Cardiac muscle cell (in vitro differentiated cells and primary cell): ENCODE data around the gene UNC5C. TPM values are rescaled to one million over a fixed set of nuclear protein-coding genes. Genes with fewer than 3 reads are reported as not detected.
A peak's percentile ranks its signal among the peaks of the same experiment; 100 is the strongest.

Experiments
- DNase-seq, 2 donors: peaks; one replicate each; pipeline versions ENCODE4 v3.0.0 to v3.0.0-alpha.2; 2010 to 2017; ENCODE audit warnings: low read depth in 1 of 2, low spot score in 1 of 2
- H3K27ac ChIP-seq: fragments of 200-600 bp; sonication (generic); 2 replicates; pipeline ENCODE4 v1.5.1; 2016
- H3K27me3 ChIP-seq: fragments of 200-600 bp; sonication (generic); 2 replicates; pipeline ENCODE4 v1.6.0; 2016; ENCODE audit warnings: control low read depth
- H3K36me3 ChIP-seq: fragments of 200-600 bp; sonication (generic); 2 replicates; pipeline ENCODE4 v1.5.1; 2016; ENCODE audit warnings: control low read depth
- H3K4me1 ChIP-seq: fragments of 200-600 bp; sonication (generic); 2 replicates; pipeline ENCODE4 v1.8.1; 2017; ENCODE audit warnings: low read depth, mild to moderate bottlenecking, mixed run types
- H3K4me3 ChIP-seq: fragments of 200-600 bp; sonication (generic); 2 replicates; pipeline ENCODE4 v1.5.1; 2016; ENCODE audit warnings: mild to moderate bottlenecking
- H3K9me3 ChIP-seq: fragments of 200-600 bp; sonication (generic); 2 replicates; pipeline ENCODE4 v1.5.1; 2017; ENCODE audit warnings: low read depth, mild to moderate bottlenecking, control low read depth
- polyA plus RNA-seq: library from polyadenylated mRNA; unstranded; fragments of >200 nt; fragmentation: Nextera tagmentation; extraction: Ambion mirVana; gene quantifications from 2 replicates; pipeline ENCODE4 v1.2.1, GENCODE V29; 2016
- total RNA-seq: library from RNA; depleted of rRNA; stranded (reverse); fragments of >200 nt; gene quantifications from 2 replicates; pipeline ENCODE4 v1.2.3, GENCODE V29; 2016
- TF ChIP-seq, protein P1 (sequence below): IDR thresholded peaks from 2 replicates; pipeline ENCODE4 v1.5.1; 2012; ENCODE audit warnings: low read depth, mild to moderate bottlenecking, low read length

The UNC5C gene
- total and polyA plus RNA-seq, 2 experiments from 2014 or later = 13.4 to 28.4 TPM

- H3K4me3 ChIP-seq = no peak overlapping the region
- peaks cover 24% of the 10 kb centered on the region for H3K4me1 ChIP-seq
- H3K27me3 ChIP-seq = no peaks in the 10 kb centered on the region
- no peak overlapping the region for H3K27ac ChIP-seq
- TF ChIP-seq, protein P1, sequence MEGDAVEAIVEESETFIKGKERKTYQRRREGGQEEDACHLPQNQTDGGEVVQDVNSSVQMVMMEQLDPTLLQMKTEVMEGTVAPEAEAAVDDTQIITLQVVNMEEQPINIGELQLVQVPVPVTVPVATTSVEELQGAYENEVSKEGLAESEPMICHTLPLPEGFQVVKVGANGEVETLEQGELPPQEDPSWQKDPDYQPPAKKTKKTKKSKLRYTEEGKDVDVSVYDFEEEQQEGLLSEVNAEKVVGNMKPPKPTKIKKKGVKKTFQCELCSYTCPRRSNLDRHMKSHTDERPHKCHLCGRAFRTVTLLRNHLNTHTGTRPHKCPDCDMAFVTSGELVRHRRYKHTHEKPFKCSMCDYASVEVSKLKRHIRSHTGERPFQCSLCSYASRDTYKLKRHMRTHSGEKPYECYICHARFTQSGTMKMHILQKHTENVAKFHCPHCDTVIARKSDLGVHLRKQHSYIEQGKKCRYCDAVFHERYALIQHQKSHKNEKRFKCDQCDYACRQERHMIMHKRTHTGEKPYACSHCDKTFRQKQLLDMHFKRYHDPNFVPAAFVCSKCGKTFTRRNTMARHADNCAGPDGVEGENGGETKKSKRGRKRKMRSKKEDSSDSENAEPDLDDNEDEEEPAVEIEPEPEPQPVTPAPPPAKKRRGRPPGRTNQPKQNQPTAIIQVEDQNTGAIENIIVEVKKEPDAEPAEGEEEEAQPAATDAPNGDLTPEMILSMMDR = no peak
- H3K9me3 ChIP-seq = no peaks in the 10 kb centered on the region
- DNase-seq = no peak
- no peaks in the 10 kb centered on the region for H3K36me3 ChIP-seq
Observed at GRCh38 chr4:95426455-95426854, 122.3 kb downstream of the UNC5C start.

- H3K9me3 ChIP-seq = no peaks in the 10 kb centered on the region
- no peaks in the 10 kb centered on the region for H3K36me3 ChIP-seq
- TF ChIP-seq, protein P1 = no peak
- no peaks in the 10 kb centered on the region for H3K27me3 ChIP-seq
- no peak for DNase-seq
- no peak overlapping the region for H3K4me3 ChIP-seq
- peaks cover 5% of the 10 kb centered on the region for H3K4me1 ChIP-seq
- no peak overlapping the region for H3K27ac ChIP-seq
Observed at GRCh38 chr4:95422436-95422835, 126.3 kb downstream of the UNC5C start.

- Histone ChIP-seq H3K4me3 (no peak overlapping the region), H3K9me3 (no peaks in the 10 kb centered on the region), H3K27me3 (no peaks in the 10 kb centered on the region), H3K36me3 (no peaks in the 10 kb centered on the region), H3K4me1 (peaks cover 5% of the 10 kb centered on the region), H3K27ac (no peak overlapping the region)
- no peak for DNase-seq
- TF ChIP-seq, protein P1 = no peak
Observed at GRCh38 chr4:95421869-95422268, 126.9 kb downstream of the UNC5C start.

DNA sequence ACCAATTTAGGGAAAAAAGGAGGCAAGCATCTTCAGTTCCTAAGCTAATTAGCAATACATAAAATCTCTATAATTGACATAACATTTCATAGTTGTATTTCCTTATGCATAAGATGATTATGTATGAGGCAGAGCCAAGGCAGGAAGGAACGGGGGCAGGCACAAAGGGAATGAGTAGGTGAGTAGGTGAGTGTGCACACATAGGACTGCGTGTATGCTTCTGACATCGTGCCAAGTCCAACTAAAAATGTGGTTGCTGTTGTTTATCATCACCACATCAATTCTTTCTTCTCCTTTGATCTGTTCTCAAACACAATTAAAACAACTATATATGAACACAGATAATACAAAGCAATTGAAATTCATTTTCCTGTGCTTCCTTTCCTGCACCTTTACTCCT lies 131.2 kb downstream of the UNC5C start:
- no peaks in the 10 kb centered on the region for H3K9me3 ChIP-seq

DNA sequence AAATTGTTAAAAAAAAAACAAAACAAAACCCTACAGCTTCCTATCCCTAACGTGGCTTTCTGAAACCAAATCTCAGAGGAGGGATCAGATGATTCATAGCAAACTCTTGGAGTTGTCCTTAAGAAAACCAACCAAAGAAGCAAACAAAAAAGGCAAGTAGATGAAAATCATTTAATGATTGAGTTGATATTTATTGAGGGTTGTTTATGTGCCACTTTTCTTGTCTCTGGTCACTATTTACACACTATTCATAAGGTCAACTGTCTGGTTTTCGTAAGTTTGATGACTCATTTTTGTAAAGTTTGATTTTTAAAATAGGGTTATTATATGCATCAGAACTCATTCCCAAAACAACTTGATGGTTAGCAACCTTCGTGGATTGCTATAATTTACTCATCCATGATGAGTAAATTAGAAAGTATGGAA lies 133.4 kb downstream of the UNC5C start:
- DNase-seq = peak in 1 of 2 donors; percentile 21
- Histone ChIP-seq H3K36me3 (no peaks in the 10 kb centered on the region), H3K27me3 (no peaks in the 10 kb centered on the region), H3K27ac (no peak overlapping the region), H3K9me3 (no peaks in the 10 kb centered on the region), H3K4me1 (peaks cover 36% of the 10 kb centered on the region), H3K4me3 (no peak overlapping the region)
- TF ChIP-seq, protein P1 = no peak

More for the DNA sequence above, 131.2 kb downstream of the UNC5C start:
- no peak overlapping the region for H3K4me3 ChIP-seq
- peaks cover 16% of the 10 kb centered on the region for H3K4me1 ChIP-seq
- no peak overlapping the region for H3K27ac ChIP-seq
- TF ChIP-seq, protein P1 = no peak
- DNase-seq = no peak
- no peaks in the 10 kb centered on the region for H3K36me3 ChIP-seq
- H3K27me3 ChIP-seq = no peaks in the 10 kb centered on the region
